Liver (tissue), 9 donors: ENCODE data around the gene HGF. TPM values are rescaled to one million over a fixed set of nuclear protein-coding genes. Genes with fewer than 3 reads are reported as not detected.

Experiments used
- DNase-seq: peaks from one replicate; pipeline ENCODE4 v3.0.0-alpha.2; 2017; ENCODE audit warnings: low spot score
- H3K27ac ChIP-seq, 2 donors: one replicate each; pipeline ENCODE4 v1.7.0; 2013; ENCODE audit warnings: inconsistent platforms in 2 of 2, low read length in 2 of 2, control low read depth in 1 of 2, low read depth in 1 of 2, mild to moderate bottlenecking in 1 of 2
- H3K27me3 ChIP-seq, 4 donors: one replicate each; pipeline versions ENCODE4 v1.6.1 to v1.7.0; 2013; ENCODE audit warnings: low read length in 3 of 4, inconsistent platforms in 1 of 4, mild to moderate bottlenecking in 1 of 4, moderate library complexity in 1 of 4; ENCODE audit not compliant: control insufficient read depth in 4 of 4, insufficient read depth in 4 of 4
- H3K36me3 ChIP-seq, 4 donors: one replicate each; pipeline versions ENCODE4 v1.6.1 to v1.7.0; 2013; ENCODE audit warnings: low read length in 3 of 4, mild to moderate bottlenecking in 3 of 4, low read depth in 1 of 4, moderate library complexity in 1 of 4; ENCODE audit not compliant: control insufficient read depth in 4 of 4, insufficient read depth in 3 of 4
- H3K4me1 ChIP-seq, 4 donors: one replicate each; pipeline versions ENCODE4 v1.6.1 to v1.7.0; 2013; ENCODE audit warnings: low read length in 3 of 4, mild to moderate bottlenecking in 3 of 4, moderate library complexity in 1 of 4; ENCODE audit not compliant: control insufficient read depth in 4 of 4, insufficient read depth in 4 of 4
- H3K4me3 ChIP-seq, 3 donors: one replicate each; pipeline versions ENCODE4 v1.6.1 to v1.7.0; 2013; ENCODE audit warnings: low read length in 3 of 3, control low read depth in 1 of 3, low read depth in 1 of 3, mild to moderate bottlenecking in 1 of 3
- H3K9ac ChIP-seq, 2 donors: one replicate each; pipeline ENCODE4 v1.7.0; 2013; ENCODE audit warnings: low read length in 2 of 2, mild to moderate bottlenecking in 2 of 2, moderate library complexity in 2 of 2, control low read depth in 1 of 2, low read depth in 1 of 2
- H3K9me3 ChIP-seq, 4 donors: one replicate each; pipeline versions ENCODE4 v1.6.1 to v1.7.0; 2013; ENCODE audit warnings: low read length in 3 of 4; ENCODE audit not compliant: control insufficient read depth in 4 of 4
- EGR1 ChIP-seq, 2 donors: IDR thresholded peaks; 2 replicates each; pipeline ENCODE4 v1.6.1; 2016 to 2018; ENCODE audit warnings: antibody characterized with exemption in 2 of 2, low read depth in 2 of 2
- FOXA1 ChIP-seq: IDR thresholded peaks from 2 replicates; pipeline ENCODE4 v1.6.1; 2016; ENCODE audit warnings: antibody characterized with exemption
- FOXA2 ChIP-seq: IDR thresholded peaks from 2 replicates; pipeline ENCODE4 v1.6.1; 2016; ENCODE audit warnings: antibody characterized with exemption
- GABPA ChIP-seq, 2 donors: IDR thresholded peaks in 1 of 2; conservative IDR thresholded peaks in 1 of 2; 2 replicates each; pipeline ENCODE4 v1.6.1; 2016; ENCODE audit warnings: antibody characterized with exemption in 2 of 2, mild to moderate bottlenecking in 1 of 2, moderate library complexity in 1 of 2
- HNF4A ChIP-seq, 2 donors: conservative IDR thresholded peaks; 2 replicates each; pipeline ENCODE4 v1.6.1; 2016; ENCODE audit warnings: antibody characterized with exemption in 2 of 2, mild to moderate bottlenecking in 2 of 2
- HNF4G ChIP-seq: IDR thresholded peaks from 2 replicates; pipeline ENCODE4 v1.6.1; 2016; ENCODE audit warnings: antibody characterized with exemption
- JUND ChIP-seq, 2 donors: IDR thresholded peaks; 2 replicates each; pipeline ENCODE4 v1.6.1; 2016; ENCODE audit warnings: antibody characterized with exemption in 2 of 2
- NR2F2 ChIP-seq: IDR thresholded peaks from 2 replicates; pipeline ENCODE4 v1.6.1; 2016; ENCODE audit warnings: antibody characterized with exemption
- RAD21 ChIP-seq, 2 donors: IDR thresholded peaks; 2 replicates each; pipeline ENCODE4 v1.6.1; 2016; ENCODE audit warnings: antibody characterized with exemption in 2 of 2, mild to moderate bottlenecking in 2 of 2
- RXRA ChIP-seq, 2 donors: IDR thresholded peaks; 2 replicates each; pipeline ENCODE4 v1.6.1; 2017 to 2018; ENCODE audit warnings: antibody characterized with exemption in 2 of 2, mild to moderate bottlenecking in 1 of 2
- SP1 ChIP-seq: IDR thresholded peaks from 2 replicates; pipeline ENCODE4 v1.6.1; 2018; ENCODE audit warnings: antibody characterized with exemption, mild to moderate bottlenecking
- TAF1 ChIP-seq: conservative IDR thresholded peaks from 2 replicates; pipeline ENCODE4 v1.6.1; 2016; ENCODE audit warnings: antibody characterized with exemption, mild to moderate bottlenecking
- YY1 ChIP-seq: IDR thresholded peaks from 2 replicates; pipeline ENCODE4 v1.6.1; 2016; ENCODE audit warnings: antibody characterized with exemption, mild to moderate bottlenecking
- WGBS: extraction: QIAGEN DNeasy Blood & Tissue Kit; methylation state at CpG from one replicate; pipeline ENCODE4 v1.1.7; 2013; 5-methylcytosine and 5-hydroxymethylcytosine counted together
- polyA plus RNA-seq, 2 donors: library from polyadenylated mRNA; stranded (reverse) in 1 of 2; unstranded in 1 of 2; fragments of 200-250 nt in 1 of 2; fragments of >200 nt in 1 of 2; fragmentation: Nextera tagmentation in 1 of 2; extraction: Ambion mirVana in 1 of 2; gene quantifications; one replicate each; pipeline versions ENCODE4 v1.2.1 to v1.2.3, GENCODE V29; 2013 to 2015
- total RNA-seq, 2 donors: library from RNA; depleted of rRNA; stranded (reverse); fragments of >200 nt; gene quantifications; one replicate each; pipeline ENCODE4 v1.2.3, GENCODE V29; 2014
- TF ChIP-seq, protein P1 (sequence below): IDR thresholded peaks from 2 replicates; pipeline ENCODE4 v1.6.1; 2016; ENCODE audit warnings: antibody characterized with exemption
- TF ChIP-seq, protein P2 (sequence below): fragments of 150-350 bp; IDR thresholded peaks from 2 replicates; pipeline ENCODE4 v1.5.1; 2017; ENCODE audit warnings: improper control_type of control experiment, low read depth, low read length; ENCODE audit not compliant: missing input control
- TF ChIP-seq, protein P3 (sequence below): IDR thresholded peaks from 2 replicates; pipeline ENCODE4 v1.6.1; 2016; ENCODE audit warnings: antibody characterized with exemption
- TF ChIP-seq, protein P4 (sequence below): IDR thresholded peaks from 2 replicates; pipeline ENCODE4 v1.6.1; 2016; ENCODE audit warnings: antibody characterized with exemption
- TF ChIP-seq, protein P5 (sequence below): IDR thresholded peaks from 2 replicates; pipeline ENCODE4 v1.6.1; 2016; ENCODE audit warnings: antibody characterized with exemption, mild to moderate bottlenecking
- donor health status: healthy.
- donor health status: healthy.
- donor health status: healthy.
- donor health status: healthy.
- donor health status: healthy.

The HGF gene
- total and polyA plus RNA-seq, 4 donors, result 12.0 to 29.8 (median 15.3) TPM

DNA sequence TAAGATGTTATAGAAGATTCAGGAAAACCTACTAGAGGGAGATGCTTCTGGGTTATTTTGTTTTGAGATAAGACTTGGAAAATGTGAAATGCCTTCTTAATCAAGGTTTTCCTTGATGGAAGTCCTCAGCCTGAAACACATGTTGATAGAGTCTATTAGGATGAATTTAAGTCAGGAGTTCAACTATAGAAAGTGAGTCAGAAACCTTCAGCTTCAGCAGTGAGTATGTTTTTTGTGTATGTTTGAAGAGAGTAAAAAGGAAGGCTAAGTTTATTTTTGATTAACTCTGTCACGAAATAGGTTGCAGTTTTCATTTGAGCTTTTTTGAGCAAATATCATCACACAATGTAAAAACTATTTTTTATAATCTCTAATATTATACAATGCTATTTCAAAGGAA, 114.6 kb downstream of the HGF start:
- no peak overlapping the region for H3K4me3 ChIP-seq
- 69% methylated on average over 1 of the region's 1 CpG for WGBS
- H3K4me1 ChIP-seq, result no peaks in the 10 kb centered on the region
- no peaks in the 10 kb centered on the region for H3K36me3 ChIP-seq
- no peaks in the 10 kb centered on the region for H3K9me3 ChIP-seq
- DNase-seq, result no peak
- H3K27ac ChIP-seq, result no peak overlapping the region
- no peaks in the 10 kb centered on the region for H3K27me3 ChIP-seq
- TF ChIP-seq, protein P1, sequence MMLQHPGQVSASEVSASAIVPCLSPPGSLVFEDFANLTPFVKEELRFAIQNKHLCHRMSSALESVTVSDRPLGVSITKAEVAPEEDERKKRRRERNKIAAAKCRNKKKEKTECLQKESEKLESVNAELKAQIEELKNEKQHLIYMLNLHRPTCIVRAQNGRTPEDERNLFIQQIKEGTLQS, result no peak
- TF ChIP-seq, protein P2, sequence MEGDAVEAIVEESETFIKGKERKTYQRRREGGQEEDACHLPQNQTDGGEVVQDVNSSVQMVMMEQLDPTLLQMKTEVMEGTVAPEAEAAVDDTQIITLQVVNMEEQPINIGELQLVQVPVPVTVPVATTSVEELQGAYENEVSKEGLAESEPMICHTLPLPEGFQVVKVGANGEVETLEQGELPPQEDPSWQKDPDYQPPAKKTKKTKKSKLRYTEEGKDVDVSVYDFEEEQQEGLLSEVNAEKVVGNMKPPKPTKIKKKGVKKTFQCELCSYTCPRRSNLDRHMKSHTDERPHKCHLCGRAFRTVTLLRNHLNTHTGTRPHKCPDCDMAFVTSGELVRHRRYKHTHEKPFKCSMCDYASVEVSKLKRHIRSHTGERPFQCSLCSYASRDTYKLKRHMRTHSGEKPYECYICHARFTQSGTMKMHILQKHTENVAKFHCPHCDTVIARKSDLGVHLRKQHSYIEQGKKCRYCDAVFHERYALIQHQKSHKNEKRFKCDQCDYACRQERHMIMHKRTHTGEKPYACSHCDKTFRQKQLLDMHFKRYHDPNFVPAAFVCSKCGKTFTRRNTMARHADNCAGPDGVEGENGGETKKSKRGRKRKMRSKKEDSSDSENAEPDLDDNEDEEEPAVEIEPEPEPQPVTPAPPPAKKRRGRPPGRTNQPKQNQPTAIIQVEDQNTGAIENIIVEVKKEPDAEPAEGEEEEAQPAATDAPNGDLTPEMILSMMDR, result no peak
- TF ChIP-seq, protein P3, sequence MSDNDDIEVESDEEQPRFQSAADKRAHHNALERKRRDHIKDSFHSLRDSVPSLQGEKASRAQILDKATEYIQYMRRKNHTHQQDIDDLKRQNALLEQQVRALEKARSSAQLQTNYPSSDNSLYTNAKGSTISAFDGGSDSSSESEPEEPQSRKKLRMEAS, result no peak
- no peak for TF ChIP-seq TAF1
- TF ChIP-seq RAD21 (IDR thresholded peaks at IDR 0.05), result no peak
- TF ChIP-seq, protein P4, sequence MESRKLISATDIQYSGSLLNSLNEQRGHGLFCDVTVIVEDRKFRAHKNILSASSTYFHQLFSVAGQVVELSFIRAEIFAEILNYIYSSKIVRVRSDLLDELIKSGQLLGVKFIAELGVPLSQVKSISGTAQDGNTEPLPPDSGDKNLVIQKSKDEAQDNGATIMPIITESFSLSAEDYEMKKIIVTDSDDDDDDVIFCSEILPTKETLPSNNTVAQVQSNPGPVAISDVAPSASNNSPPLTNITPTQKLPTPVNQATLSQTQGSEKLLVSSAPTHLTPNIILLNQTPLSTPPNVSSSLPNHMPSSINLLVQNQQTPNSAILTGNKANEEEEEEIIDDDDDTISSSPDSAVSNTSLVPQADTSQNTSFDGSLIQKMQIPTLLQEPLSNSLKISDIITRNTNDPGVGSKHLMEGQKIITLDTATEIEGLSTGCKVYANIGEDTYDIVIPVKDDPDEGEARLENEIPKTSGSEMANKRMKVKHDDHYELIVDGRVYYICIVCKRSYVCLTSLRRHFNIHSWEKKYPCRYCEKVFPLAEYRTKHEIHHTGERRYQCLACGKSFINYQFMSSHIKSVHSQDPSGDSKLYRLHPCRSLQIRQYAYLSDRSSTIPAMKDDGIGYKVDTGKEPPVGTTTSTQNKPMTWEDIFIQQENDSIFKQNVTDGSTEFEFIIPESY, result no peak
- no peak for TF ChIP-seq YY1
- no peak for TF ChIP-seq EGR1 (IDR thresholded peaks at IDR 0.05; ENCODE audit: low read depth in 2 of 2)
- no peak for TF ChIP-seq HNF4G
- TF ChIP-seq RXRA (IDR thresholded peaks at IDR 0.05), result no peak
- TF ChIP-seq GABPA (IDR thresholded peaks at IDR 0.05 in 1 of 2, conservative IDR thresholded peaks at IDR 0.05 in 1 of 2), result no peak
- TF ChIP-seq SP1, result no peak
- no peak for TF ChIP-seq JUND (IDR thresholded peaks at IDR 0.05)
- no peak for TF ChIP-seq FOXA1
- TF ChIP-seq HNF4A (conservative IDR thresholded peaks at IDR 0.05), result no peak
- TF ChIP-seq, protein P5, sequence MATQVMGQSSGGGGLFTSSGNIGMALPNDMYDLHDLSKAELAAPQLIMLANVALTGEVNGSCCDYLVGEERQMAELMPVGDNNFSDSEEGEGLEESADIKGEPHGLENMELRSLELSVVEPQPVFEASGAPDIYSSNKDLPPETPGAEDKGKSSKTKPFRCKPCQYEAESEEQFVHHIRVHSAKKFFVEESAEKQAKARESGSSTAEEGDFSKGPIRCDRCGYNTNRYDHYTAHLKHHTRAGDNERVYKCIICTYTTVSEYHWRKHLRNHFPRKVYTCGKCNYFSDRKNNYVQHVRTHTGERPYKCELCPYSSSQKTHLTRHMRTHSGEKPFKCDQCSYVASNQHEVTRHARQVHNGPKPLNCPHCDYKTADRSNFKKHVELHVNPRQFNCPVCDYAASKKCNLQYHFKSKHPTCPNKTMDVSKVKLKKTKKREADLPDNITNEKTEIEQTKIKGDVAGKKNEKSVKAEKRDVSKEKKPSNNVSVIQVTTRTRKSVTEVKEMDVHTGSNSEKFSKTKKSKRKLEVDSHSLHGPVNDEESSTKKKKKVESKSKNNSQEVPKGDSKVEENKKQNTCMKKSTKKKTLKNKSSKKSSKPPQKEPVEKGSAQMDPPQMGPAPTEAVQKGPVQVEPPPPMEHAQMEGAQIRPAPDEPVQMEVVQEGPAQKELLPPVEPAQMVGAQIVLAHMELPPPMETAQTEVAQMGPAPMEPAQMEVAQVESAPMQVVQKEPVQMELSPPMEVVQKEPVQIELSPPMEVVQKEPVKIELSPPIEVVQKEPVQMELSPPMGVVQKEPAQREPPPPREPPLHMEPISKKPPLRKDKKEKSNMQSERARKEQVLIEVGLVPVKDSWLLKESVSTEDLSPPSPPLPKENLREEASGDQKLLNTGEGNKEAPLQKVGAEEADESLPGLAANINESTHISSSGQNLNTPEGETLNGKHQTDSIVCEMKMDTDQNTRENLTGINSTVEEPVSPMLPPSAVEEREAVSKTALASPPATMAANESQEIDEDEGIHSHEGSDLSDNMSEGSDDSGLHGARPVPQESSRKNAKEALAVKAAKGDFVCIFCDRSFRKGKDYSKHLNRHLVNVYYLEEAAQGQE, result no peak
- no peak for TF ChIP-seq NR2F2
- TF ChIP-seq FOXA2, result no peak
- H3K9ac ChIP-seq, result no peak overlapping the region
